Fibroblast of pulmonary artery (primary cell): ENCODE results near the gene C7.
"Not testable (repeated sequence)": the region's sequence is repeated elsewhere in the genome, so short reads cannot be mapped to it uniquely, and the experiment has no call there.

Experiments
- DNase-seq: peaks from one replicate; pipeline ENCODE4 v3.0.0-alpha.2; 2010; ENCODE audit warnings: low read depth
- H3K4me3 ChIP-seq: replicated peaks from 2 replicates; pipeline ENCODE4 v1.5.1; 2011; ENCODE audit warnings: low read depth, mild to moderate bottlenecking, control low read depth, low read length, moderate library complexity
- CTCF ChIP-seq: IDR thresholded peaks from 2 replicates; pipeline ENCODE4 v1.5.1; 2011; ENCODE audit warnings: mild to moderate bottlenecking, control low read depth, low read length, inconsistent platforms; ENCODE audit errors: missing control alignments

The C7 gene

GRCh38 chr5:41004931-41005330 is 95.6 kb downstream of the C7 start:
- H3K4me3 ChIP-seq = no peak overlapping the region
- DNase-seq = no peak
- no peak for TF ChIP-seq CTCF

- DNase-seq = peak; percentile 64
- H3K4me3 ChIP-seq = no peak overlapping the region
- TF ChIP-seq CTCF = no peak
Measured at GRCh38 chr5:41009232-41009631, 99.9 kb downstream of the C7 start.

- DNase-seq = no peak
- TF ChIP-seq CTCF = no peak
- H3K4me3 ChIP-seq = no peak overlapping the region
Measured at GRCh38 chr5:41010572-41010971, 101.3 kb downstream of the C7 start.

- H3K4me3 ChIP-seq = no peak overlapping the region
- DNase-seq = no peak
- no peak for TF ChIP-seq CTCF
Measured at GRCh38 chr5:41012318-41012717, 103.0 kb downstream of the C7 start.

- not testable (repeated sequence) for H3K4me3 ChIP-seq, DNase-seq
Measured at GRCh38 chr5:41022600-41022999, 113.3 kb downstream of the C7 start.
